GM12891 (cell line): Measurements from ENCODE around the gene MAP4K1.

Experiments used
- DNase-seq: peaks from one replicate; pipeline ENCODE4 v3.0.0; 2011; ENCODE audit warnings: low spot score; ENCODE audit not compliant: insufficient read length
- FAIRE-seq: peaks from 2 replicates; lab custom pipeline; 2011; peaks lifted over from hg19 to GRCh38; lab: Jason Lieb, UNC
- PAX5 ChIP-seq: IDR thresholded peaks from 2 replicates; pipeline ENCODE4 v1.6.1; 2011; ENCODE audit warnings: low read length, moderate library complexity, mild to moderate bottlenecking; ENCODE audit not compliant: insufficient read depth, severe bottlenecking
- POLR2A ChIP-seq: IDR thresholded peaks from 2 replicates; pipeline ENCODE4 v1.6.1; 2011; ENCODE audit warnings: low read depth, low read length, control low read depth
- POLR2AphosphoS5 ChIP-seq: IDR thresholded peaks from 2 replicates; pipeline ENCODE4 v1.6.1; 2011; ENCODE audit warnings: low read depth, low read length, control low read depth
- POU2F2 ChIP-seq: IDR thresholded peaks from 2 replicates; pipeline ENCODE4 v1.6.1; 2011; ENCODE audit warnings: low read depth, mild to moderate bottlenecking, control low read depth, low read length, moderate library complexity
- SPI1 ChIP-seq: IDR thresholded peaks from 2 replicates; pipeline ENCODE4 v1.6.1; 2011; ENCODE audit warnings: low read depth, low read length, control low read depth
- TAF1 ChIP-seq: IDR thresholded peaks from 2 replicates; pipeline ENCODE4 v1.6.1; 2011; ENCODE audit warnings: low read depth, low read length, control low read depth

The MAP4K1 gene

DNA sequence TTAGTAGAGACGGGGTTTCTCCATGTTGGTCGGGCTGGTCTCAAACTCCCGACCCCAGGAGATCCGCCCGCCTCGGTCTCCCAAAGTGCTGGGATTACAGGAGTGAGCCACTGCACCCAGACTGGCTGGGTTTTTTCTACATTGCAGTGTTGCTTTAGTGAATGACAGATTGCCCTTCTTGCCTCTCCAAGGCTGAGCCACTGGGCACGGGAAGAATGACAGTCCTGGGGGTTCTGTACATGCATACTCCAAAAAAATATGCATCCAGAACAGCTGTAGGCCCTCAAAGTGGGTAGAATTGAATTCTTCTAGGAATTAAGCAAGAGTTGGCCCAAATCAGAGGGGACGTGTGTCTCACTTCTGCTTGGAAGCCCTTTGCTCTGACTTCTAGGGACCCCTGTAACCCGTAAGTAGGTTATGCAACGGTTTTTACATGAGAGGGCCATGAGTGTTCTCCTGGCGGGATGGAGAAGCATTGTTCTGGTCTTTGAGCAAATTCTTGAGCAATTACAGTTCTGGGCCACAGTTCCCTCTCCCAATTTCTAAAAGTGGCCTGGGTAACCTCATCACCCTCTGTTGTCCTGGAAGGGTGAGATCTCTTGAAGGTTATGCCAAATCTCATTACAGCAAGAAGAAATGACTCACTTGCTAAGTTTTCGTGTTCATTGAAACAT is 33.3 kb upstream of the MAP4K1 start:
- DNase-seq (no peak), FAIRE-seq (no peak)
- TF ChIP-seq POLR2AphosphoS5 (no peak), POU2F2 (no peak), TAF1 (no peak), SPI1 (no peak), POLR2A (no peak), PAX5 (no peak)

- TF ChIP-seq PAX5 (no peak), POLR2A (no peak), TAF1 (no peak), POLR2AphosphoS5 (no peak), SPI1 (no peak), POU2F2 (no peak)
- DNase-seq (no peak), FAIRE-seq (no peak)
These were observed 32.5 kb upstream of the MAP4K1 start for GRCh38 chr19:38650172-38650775.

DNA sequence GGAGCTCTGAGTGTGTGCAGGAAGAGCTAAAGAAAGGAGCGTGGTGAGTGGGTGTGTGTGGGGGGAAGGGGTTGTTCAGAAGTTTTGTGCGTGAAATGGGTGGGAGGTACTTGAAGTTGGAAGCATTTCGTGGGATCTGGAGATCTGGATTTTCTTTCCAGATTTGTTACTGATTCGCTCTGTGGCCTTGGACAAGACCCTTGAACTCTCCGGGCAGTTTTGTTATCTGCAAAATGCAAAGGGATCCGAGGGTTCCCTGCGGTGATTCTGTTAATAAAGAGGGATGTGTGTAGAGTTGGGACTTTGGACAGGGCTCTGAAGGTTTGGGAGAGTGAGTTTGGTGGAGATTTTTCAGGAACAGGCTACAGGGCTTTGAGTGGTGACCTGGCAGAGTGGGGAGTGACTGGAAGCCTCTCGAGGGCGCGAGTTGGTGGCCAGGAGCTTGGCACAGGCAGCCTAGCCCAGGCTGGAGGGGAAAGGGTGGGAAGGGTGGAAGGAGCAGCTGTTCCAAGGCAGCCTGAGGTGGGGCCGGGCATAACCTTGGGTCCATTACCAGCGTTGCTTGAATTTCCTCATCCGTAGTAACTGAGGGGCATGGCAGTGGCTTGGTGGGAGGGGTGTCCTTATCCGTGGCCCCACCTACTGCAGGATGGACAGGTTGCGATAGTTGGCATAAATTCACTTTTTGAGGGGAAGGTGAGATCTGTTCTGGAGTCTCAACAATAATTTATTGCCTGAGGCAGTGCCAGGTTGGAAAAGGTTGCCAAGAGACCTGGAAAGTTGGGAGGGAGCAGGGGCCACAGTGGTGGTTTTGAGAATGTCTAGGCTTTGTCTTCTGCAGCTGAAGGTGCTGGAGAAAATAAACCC is 31.8 kb upstream of the MAP4K1 start:
- no peak for DNase-seq
- TF ChIP-seq POLR2AphosphoS5, result no peak
- no peak for TF ChIP-seq SPI1
- no peak for TF ChIP-seq POLR2A
- TF ChIP-seq PAX5, result no peak
- no peak for TF ChIP-seq TAF1
- TF ChIP-seq POU2F2, result no peak
- no peak for FAIRE-seq

- FAIRE-seq, result no peak
- no peak for DNase-seq
- TF ChIP-seq PAX5 (no peak), SPI1 (peak; percentile 78)
These were observed 31.1 kb upstream of the MAP4K1 start for GRCh38 chr19:38648769-38649304.

DNA sequence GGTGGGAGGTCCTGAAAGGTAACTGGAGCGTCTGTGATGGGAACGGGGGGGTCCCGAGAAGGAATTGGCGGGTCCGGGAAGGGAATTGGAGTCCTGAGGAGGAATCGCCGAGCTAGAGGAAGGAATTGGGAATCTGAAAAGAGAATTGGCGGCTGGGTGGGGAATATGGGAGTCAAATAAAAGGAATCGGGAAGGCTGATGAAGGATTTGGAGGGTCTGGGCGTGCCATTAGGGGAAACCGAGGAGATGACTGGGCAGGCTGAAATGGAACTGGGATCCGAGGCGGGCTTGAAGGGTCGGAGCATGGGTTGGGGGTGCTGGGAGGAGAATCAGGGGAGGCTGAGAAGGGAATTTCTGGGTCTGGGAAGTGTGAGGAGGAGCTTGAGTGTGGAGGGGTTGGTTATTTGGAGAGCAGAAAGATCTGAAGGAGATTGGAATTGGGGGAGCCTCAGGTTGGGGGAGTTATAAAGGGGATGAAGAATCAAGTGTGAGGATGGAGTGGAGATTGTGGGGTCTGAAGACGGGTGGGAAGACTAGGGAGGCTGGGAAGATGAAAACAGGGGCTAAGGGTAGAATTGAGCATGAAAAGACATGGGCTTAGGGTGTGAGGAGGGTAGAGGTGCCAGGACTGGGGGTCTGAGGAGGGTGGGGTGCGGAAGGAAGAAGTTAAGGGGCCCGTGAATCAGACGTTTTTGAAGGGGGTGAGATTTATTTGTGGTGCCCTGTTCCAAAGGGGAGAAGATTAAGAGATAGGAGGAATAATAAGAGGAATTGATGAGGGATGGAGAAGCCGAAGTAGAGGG is 30.4 kb upstream of the MAP4K1 start:
- DNase-seq, result no peak
- no peak for FAIRE-seq
- TF ChIP-seq POLR2A, result no peak
- TF ChIP-seq POU2F2, result no peak
- TF ChIP-seq POLR2AphosphoS5, result no peak
- TF ChIP-seq TAF1, result no peak
- TF ChIP-seq PAX5, result no peak
- no peak for TF ChIP-seq SPI1

- DNase-seq, result peak; percentile 95
- TF ChIP-seq POLR2A, result peak; percentile 92
- TF ChIP-seq POLR2AphosphoS5, result peak; percentile 89
- TF ChIP-seq SPI1, result no peak
- no peak for TF ChIP-seq PAX5
- TF ChIP-seq TAF1, result peak; percentile 82
- peak; percentile 62 for TF ChIP-seq POU2F2
- FAIRE-seq, result peak; percentile 98
These were observed 29.7 kb upstream of the MAP4K1 start, which contains the start of gene ACTN4 for GRCh38 chr19:38647368-38647965. Gene ACTN4, plus strand, starts transcription at chr19:38647649. Its CDS starts 97 bp downstream, at chr19:38647746.

- DNase-seq, result no peak
- no peak for FAIRE-seq
- TF ChIP-seq POLR2A, result no peak
- no peak for TF ChIP-seq POU2F2
- TF ChIP-seq POLR2AphosphoS5, result no peak
- no peak for TF ChIP-seq PAX5
- no peak for TF ChIP-seq TAF1
- TF ChIP-seq SPI1, result no peak
These were observed 27.0 kb upstream of the MAP4K1 start for GRCh38 chr19:38644719-38645118.

- FAIRE-seq (no peak), DNase-seq (no peak)
- TF ChIP-seq TAF1 (no peak), POLR2A (no peak), PAX5 (no peak), POLR2AphosphoS5 (no peak), SPI1 (no peak), POU2F2 (no peak)
These were observed 24.4 kb upstream of the MAP4K1 start for GRCh38 chr19:38642176-38642575.
